Activated T-cell treated with anti-CD3 and anti-CD28 coated beads for 1 hour (primary cell): ENCODE data around the gene SVEP1.

Source experiments
- DNase-seq: peaks from one replicate; pipeline ENCODE4 v3.0.0-alpha.2; 2020; ENCODE audit warnings: low read depth

Gene SVEP1

GRCh38 chr9:110521206-110521605 is 58.3 kb downstream of the SVEP1 start:
- DNase-seq, result no peak

DNA sequence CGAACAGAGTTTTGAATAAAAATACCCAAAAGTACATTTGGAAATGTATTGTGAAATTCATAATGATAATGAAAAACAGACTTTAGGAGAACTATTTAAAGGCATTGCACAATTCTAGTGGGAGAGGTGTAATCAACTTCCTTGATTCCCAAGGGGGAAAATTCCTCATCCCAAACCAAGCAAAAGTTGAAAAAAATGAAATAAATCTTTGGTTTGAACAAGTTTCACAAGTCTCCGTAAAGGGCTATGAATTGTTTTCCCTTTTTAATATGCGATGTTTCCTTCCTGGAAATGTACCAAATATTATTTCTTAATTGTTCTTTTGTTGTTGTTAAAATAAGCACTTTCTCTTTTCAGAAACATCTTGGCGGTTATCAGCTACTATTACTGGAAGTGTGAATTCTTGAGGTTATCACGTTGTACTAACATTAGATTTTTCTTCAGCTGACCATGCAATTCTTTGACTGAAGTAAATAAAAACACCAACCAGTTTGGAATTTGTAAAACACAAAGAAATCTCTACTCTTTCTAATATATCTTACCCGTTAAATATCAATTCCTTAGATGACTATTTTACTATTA is 59.3 kb downstream of the SVEP1 start:
- DNase-seq, result no peak

- DNase-seq, result no peak
Observed at GRCh38 chr9:110517483-110517882, 62.1 kb downstream of the SVEP1 start.

GRCh38 chr9:110514897-110515296 is 64.6 kb downstream of the SVEP1 start:
- no peak for DNase-seq

DNA sequence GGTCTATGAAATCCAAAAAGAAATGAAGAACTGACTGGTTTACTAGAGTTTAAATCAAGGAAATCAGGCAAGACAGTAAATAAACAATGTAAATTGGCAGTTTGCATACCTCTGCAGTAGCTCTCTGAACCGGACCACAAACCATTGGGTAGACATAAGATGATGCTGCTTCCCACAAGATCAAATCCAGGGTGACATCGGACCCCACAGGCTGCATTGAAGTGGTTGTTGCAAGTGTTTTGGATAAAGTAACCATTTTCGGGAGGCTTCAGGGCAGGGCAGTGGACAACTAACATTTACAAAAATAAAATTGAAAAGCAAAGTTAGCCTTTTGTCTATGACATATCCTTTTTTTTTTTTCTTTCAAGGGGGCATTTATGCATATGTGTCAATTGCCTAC is 66.7 kb downstream of the SVEP1 start:
- no peak for DNase-seq

- no peak for DNase-seq
Observed at GRCh38 chr9:110509792-110510191, 69.7 kb downstream of the SVEP1 start.

DNA sequence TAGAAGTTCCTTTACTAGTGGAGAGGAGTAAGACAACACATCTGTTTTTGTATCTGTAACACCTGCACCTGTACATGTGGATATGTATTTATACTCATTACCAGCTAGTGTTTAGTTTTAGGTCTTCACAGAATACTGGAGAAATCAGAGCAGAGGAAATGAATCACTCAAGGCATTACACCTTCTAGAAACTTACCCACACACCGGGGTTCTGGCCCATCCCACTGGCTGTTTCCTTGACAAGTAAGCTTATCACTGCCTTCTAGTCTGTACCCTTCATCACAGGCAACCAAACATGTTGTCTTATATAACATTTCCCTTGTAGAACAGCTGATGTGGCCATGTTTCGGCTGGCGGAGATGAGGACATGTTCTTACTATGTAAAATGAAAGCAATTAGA is 76.7 kb downstream of the SVEP1 start:
- no peak for DNase-seq

GRCh38 chr9:110499608-110500007 is 79.9 kb downstream of the SVEP1 start:
- DNase-seq, result no peak

DNA sequence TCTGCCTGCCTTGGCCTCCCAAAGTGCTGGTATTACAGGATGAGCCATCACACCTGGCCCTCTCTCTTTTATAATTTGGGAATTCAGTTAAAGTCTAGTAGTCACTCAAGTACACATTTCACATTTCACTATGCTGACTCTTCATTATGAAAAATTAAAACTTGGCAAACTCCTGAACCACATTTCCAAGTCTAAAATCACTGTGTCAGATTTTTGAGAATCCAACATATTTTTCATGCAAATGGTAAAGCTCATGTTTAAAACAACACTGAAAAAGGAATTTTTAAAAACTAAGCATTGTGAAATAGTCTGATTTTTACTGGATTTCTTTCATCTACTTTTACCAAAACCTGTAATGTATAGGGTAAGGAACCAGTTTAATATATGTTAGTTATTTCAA is 92.3 kb downstream of the SVEP1 start:
- DNase-seq, result no peak

DNA sequence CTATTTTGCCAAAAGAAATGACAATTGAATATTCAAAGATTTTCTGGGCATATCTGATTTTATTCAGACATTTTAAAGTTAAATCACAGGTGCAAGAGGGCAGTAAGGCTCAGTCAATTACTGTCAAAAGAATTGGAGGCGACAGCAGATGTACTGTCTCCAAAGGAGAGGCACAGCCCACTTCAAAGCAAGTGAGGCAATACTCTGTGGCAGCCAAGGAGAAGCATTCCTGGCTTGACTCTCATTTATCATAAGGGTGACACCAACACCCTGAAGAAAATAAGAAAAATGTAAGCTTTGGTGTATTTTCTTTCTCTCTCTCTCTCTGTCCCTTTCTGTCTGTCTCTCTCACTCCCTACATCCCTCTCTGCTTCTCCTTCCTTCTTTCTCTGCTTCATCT is 93.3 kb downstream of the SVEP1 start:
- DNase-seq, result no peak

GRCh38 chr9:110479481-110479880 is 100.1 kb downstream of the SVEP1 start:
- DNase-seq, result no peak

DNA sequence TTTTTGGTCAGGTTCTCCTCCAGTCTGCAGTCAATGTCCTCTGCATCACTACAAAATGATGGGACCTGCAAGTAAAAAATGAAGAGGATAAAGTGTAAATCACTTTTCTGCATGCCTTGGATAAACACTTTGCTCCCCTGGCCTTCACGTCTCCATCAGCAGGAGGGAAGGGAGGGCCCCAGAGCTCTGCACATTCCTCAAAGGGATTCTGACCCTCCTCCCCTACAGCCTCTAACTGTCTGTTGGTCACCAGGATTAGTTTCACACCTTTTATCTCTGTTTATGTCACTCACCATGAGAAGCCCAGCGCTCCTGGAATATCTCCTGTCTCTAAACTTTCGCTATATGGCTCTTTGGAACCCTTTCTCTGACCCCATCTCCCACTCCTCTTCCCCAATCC is 103.3 kb downstream of the SVEP1 start:
- DNase-seq, result no peak

GRCh38 chr9:110472111-110472510 is 107.4 kb downstream of the SVEP1 start:
- no peak for DNase-seq

GRCh38 chr9:110468950-110469349 is 110.6 kb downstream of the SVEP1 start:
- no peak for DNase-seq

DNA sequence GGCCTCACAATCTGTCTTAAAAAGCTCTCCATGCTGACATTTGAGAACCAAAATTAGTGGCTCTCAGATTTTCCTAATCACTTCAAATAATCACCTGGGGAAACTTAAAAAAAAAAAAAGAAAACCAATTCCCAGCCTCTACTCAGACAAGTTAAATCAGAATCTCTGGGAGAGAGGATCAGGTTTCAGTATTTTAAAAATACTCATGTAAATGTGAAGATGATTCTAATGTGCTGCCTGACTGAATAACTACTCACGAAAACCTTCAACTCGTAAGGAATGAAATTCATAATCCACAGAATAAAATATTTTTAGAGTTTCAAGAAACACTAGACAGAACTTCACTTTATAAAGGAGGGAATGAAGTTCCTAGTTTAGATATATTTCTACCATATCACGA is 114.4 kb downstream of the SVEP1 start:
- DNase-seq, result no peak

- no peak for DNase-seq
Observed at GRCh38 chr9:110464321-110464720, 115.2 kb downstream of the SVEP1 start.

GRCh38 chr9:110463499-110463898 is 116.0 kb downstream of the SVEP1 start:
- no peak for DNase-seq

GRCh38 chr9:110457245-110457644 is 122.3 kb downstream of the SVEP1 start:
- no peak for DNase-seq

- no peak for DNase-seq
Observed at GRCh38 chr9:110456681-110457080, 122.9 kb downstream of the SVEP1 start.

DNA sequence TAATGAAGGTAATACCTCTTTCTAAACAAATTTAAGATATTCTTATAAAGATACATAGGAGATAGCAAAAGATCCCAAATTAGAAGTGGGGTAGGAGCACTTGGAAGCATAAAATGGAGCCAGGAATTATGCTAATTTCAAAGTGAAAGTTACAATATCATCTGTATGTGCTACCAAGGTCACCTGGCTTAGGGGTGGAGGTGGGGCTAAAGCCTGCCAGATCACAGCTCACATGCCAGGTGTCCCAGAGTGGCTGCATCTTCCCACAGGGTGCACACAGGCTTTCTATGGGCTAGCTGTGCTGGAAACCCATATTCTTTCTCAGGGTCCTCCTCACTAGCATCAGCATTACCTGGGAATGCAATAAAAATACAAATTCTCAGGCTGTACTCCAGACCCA is 123.7 kb downstream of the SVEP1 start:
- no peak for DNase-seq

DNA sequence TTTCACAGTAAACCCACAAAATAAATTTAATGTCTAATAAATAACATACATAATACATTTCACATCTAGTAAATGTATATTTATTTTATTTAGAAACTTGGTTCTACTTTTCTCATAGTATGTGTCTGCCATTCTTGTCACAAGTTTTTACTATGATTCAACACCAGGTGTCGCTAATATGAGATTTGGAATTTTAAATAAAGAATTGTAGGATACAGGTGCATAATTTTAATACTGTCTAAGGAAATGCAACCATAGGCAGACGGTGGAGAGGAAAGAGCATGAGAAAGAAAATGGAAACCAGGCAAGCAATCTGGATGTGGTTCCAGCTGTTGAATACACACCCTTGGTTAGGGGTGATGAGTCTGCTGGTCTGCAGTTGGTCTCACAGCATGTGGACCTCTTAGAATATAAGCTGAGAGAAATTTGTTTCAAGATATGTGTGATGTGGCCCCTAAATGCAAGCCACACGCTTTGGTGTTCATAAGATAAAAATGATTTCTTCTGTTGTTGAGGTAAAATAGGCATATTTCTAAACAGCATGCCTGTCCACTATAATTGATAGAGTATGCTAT is 127.2 kb downstream of the SVEP1 start:
- DNase-seq, result no peak

DNA sequence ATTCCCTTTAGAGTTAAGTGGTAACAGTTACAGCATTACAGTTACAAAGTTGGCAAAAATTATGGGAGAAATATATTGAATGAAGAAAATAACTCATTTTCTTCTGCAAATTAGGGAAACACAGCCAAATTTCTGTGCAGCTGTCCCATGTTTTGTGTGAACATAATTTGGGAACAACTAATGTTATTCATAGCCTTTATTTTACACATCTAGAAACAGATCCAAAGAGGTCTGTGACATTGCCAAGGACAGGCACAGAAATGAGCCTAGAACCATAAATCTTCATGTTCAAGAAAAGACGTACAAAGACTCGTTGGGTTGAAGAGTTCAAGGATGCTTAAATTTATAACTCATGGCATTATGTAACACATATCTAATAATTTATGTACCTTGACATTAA is 127.8 kb downstream of the SVEP1 start:
- no peak for DNase-seq

DNA sequence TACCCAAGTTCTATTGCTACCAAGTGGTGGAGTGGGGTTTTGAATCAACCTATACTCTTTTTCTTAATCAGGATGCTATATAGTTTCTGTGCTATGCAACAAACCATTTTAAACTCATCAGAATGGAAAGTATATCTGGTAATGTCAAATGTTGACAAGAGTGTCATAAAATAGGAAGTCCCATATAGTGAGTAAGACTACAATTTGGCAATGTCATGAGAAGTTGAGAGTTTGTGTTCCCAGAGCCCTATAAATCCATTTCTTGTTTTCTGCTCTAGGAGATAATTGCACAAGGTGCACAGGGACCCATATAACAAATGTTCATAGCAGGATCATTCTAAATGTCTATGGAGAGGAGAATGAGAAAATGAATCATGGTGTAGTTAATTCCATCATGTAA is 132.1 kb downstream of the SVEP1 start:
- no peak for DNase-seq

GRCh38 chr9:110446171-110446570 is 133.4 kb downstream of the SVEP1 start:
- DNase-seq, result no peak

DNA sequence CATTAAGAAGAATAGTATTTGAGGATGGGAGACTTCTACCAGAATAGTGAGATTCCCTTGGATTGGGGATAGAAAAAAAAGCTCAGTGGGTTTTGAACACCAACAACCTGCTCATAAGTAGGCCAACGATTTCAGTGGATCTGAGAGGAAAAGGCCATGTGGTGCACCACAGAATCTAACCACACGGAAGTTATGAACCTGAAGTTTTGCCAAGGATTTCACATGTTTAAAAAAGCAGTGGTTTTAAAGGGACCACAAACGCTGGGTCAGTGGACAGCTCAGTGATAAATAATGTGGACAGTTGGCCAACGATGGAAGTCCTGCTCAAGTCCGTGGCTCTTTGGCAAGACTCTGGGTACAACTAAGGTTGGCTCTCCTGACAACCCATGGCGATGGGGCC is 134.6 kb downstream of the SVEP1 start:
- DNase-seq, result no peak
